Measurements from ENCODE around the gene TASP1.
"Not testable (repeated sequence)": the region's sequence is repeated elsewhere in the genome, so short reads cannot be mapped to it uniquely, and the experiment has no call there.

- not testable (repeated sequence) for TF ChIP-seq LEF1 (IDR thresholded peaks at IDR 0.05; ENCODE audit: borderline replicate concordance); SP1 (IDR thresholded peaks at IDR 0.05); ZNF384 (IDR thresholded peaks at IDR 0.05); BHLHE40 (IDR thresholded peaks at IDR 0.05; ENCODE audit: borderline replicate concordance); HDGF (IDR thresholded peaks at IDR 0.05; ENCODE audit: borderline replicate concordance); ELF4 (IDR thresholded peaks at IDR 0.05); SUZ12 (IDR thresholded peaks at IDR 0.05); NFRKB (IDR thresholded peaks at IDR 0.05); FOXM1 (IDR thresholded peaks at IDR 0.05; ENCODE audit: borderline replicate concordance); FOXK2 (IDR thresholded peaks at IDR 0.05); TARDBP (IDR thresholded peaks at IDR 0.05); ARNT (IDR thresholded peaks at IDR 0.05); CTBP1 (IDR thresholded peaks at IDR 0.05; ENCODE audit: borderline replicate concordance); PKNOX1 (IDR thresholded peaks at IDR 0.05)
Observed at GRCh38 chr20:13380497-13381229, 258.1 kb downstream of the TASP1 start.

Data from HEK293T (cell line).